ENCODE measurements around the gene CTU2.

CTU2 gene

DNA sequence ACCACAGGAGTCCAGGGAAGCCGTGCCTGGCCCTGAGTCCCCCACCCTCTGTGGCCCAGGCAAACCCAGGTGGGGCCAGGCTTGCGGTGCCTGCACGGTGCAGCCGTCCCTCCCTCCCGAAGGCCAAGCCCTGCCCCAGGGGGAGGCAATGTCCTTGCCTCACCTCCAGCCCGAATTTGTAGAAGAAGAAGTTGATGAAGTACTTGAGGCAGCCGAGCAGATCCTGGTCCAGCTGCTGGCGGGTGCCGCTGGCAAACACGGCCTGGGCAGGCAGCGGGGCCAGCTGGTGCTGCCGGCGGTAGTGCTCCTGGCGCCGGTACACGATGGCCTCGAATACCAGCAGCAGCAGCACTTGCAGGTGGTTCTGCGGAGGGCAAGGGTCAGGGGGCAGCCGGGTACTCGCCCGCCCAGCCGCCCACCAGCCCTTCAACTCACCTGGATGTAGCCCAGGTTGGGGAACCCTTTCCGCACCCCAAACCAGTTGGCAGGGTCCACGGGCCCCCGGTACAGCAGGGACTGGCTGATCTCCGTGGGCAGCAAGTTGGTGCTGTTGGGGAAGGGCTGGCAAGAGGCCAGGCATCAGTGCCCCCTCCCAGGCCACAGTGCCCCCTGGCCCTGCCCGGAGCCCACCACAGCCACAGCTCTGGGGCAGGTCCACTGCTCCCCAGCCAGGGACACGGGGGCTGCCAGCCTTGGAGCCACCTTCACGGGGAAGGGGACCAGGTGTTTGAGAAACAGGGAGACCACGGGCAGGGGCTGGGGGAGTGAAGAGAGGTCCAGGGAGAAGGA lies 26.1 kb downstream of the CTU2 start:
- DNase-seq, result no peak

DNA sequence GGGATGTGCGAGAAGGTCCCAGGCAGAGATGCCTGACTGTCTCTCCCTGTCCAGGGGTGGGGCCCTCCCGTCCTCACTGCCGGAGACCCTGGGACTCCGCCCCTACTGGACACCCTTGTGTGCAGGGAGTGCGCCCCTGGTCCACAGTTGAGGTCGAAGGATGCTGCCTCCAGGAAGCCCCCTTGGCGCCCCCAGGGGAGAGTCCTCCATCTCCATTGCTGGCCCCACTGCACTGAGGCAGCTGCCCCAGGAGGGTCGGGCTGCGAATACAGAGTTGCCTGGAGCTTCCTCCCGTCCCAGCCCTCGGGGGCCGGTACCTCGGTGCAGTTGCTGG lies 26.6 kb downstream of the CTU2 start:
- DNase-seq, result no peak

DNA sequence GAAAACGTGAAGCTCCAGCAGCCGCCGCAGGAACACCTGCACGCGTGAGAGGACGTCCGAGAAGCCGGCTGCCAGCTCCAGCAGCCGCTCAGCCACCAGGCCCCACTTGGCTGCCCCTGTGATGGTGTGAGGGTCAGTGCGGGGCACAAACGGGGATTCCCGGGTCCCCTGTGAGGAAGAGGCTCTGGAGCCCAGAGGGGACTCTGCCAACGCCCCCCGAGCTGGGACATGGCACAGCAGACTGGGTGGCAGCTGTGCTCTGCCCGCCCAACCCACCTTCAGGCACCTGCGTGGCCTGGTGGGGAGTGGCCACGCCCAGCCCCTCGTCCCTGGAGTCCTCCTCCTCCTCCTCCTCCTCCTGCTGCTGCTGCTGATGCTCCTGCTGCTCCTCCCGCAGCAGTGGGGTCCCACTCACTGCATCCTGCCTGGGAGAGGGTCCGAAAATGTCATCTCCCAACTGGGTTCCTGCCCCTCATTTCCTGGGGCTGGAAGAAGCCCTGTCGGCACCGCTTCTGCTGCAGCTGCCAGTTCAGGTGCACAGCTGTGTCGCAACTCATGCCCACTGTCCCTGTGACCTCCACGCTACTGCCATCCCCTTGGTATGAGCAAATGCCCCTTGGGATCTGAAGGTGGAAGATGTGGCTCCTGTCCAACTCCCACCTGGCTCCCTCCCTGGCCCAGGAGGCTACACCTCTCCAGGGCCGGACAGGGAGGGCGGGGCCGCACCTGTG lies 27.5 kb downstream of the CTU2 start:
- no peak for DNase-seq

DNA sequence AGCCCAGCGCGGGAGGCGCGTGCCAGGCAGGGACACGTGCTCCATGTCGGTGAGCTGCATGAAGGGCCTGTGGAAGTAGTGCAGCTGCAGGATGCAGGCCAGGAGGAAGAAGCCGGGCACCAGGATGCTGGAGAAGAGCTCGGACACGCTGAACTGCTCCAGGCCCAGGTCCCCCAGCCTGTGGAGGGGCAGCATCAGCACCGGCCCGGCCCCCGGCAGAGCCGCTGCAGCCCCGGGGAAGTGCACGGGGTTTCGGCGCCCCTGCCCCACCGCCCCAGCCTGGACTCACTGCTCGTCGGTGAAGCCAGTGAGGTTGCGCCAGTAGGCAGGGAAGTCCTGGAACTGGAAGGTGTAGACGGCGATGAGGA lies 28.0 kb downstream of the CTU2 start:
- DNase-seq, result no peak

DNA sequence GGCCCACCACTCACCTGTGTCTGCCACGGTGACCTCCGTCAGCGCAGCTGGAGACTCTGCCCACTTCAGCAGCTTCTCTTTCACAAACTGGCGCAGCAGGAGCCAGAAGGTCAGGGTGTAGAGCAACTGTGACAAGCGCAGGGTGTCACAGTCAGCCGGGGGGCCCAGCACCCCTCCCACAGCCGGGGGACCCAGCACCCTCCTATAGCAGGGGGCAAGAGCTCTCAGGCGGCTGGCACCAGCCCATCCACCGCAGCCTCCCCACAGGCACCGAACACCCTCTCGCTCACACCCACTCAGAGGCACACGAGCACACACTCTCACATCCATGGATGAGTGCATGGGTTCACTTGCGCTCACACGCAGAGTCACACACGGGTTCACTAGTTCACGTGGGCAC lies 28.8 kb downstream of the CTU2 start:
- no peak for DNase-seq

DNA sequence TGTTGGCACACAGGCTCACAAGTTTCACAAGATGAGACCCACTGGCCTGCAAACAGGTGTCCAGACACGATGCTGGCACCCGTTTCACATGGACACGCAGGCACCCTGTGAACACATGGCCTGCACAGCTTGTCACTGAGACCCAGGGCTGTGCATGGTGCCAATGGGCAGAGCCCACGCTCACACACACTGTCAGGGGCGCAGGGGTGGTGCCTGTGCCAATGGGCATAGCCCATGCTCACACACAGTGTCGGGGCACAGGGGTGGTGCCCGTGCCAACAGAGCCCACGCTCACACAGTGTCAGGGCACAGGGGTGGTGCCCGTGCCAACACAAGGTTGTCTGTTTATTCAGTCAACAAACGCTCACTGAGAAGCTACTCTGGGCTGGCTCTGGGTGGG lies 29.3 kb downstream of the CTU2 start:
- DNase-seq, result no peak

DNA sequence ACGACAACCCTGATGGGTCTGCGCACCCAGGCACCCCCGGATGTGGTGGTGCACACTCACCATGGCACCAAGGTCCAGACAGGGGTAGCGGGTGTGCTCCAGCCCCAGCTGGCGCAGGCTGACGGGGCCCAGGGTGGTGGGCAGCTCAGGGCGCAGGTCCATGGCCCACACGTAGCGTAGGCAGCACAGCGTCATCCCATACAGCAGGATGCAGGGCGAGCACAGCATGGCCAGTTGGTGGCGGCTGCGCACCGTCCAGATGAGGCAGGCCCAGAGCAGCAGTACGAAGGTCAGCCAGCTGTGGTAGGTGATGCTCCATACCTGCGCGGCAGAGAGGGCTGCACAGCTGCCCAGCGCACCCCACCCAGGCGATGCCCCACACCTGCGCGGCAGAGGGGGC lies 29.8 kb downstream of the CTU2 start:
- no peak for DNase-seq

DNA sequence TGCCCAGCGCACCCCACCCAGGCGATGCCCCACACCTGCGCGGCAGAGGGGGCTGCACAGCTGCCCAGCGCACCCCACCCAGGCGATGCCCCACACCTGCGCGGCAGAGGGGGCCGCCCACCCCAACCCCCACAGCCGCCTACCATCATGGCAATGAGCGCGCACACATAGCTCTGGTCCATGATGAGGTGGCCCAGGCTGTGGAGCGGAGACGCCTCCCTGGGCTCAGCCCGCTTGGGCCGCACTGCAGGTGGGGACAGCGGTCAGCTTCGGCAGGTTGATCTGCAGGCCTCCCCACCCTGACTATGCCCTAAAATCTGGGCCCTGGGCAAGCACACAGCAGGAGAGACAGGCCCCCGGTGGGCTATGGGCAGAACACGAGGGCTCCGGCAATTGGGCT lies 30.2 kb downstream of the CTU2 start:
- no peak for DNase-seq

DNA sequence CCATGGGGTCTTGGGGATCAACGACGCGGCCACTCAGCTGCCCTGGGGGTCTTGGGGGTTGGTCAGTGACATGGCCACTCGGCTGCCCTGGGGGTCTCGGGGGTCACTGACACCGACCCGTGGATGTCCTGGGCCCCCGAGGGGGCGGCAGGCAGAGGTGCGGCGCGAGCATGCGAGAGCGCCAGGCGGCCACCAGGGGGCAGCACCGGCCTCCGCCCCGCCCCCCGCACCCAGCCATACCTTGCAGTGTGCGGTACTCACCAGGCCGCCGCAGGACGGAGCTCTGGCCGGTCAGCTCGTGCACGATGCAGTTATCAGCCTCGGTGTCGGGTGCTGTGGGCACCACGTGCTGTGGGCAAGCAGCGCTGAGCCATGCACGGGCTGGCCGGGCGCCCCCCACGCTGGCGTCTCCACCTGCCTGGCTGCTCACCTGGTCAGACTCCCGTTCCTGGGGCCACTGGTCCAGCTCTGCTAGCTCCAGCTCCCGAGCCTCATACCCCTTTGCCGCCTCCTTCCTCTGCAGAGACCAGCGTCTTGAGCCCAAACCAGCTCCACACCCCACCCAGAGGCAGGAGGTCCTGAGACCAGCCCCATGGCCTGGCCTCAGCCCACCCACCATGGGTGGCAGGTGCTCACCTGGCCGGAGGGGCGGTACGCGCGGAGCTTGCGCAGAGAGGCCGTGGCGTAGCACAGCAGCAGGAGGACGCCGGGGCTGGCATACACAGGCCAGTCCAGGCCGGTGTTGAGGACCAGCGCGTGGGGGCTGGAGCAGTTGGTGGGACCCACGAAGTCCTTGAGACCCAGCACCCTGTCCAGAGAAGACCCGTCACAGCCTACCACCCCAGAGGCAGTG lies 31.2 kb downstream of the CTU2 start:
- DNase-seq, result peak; percentile 53

DNA sequence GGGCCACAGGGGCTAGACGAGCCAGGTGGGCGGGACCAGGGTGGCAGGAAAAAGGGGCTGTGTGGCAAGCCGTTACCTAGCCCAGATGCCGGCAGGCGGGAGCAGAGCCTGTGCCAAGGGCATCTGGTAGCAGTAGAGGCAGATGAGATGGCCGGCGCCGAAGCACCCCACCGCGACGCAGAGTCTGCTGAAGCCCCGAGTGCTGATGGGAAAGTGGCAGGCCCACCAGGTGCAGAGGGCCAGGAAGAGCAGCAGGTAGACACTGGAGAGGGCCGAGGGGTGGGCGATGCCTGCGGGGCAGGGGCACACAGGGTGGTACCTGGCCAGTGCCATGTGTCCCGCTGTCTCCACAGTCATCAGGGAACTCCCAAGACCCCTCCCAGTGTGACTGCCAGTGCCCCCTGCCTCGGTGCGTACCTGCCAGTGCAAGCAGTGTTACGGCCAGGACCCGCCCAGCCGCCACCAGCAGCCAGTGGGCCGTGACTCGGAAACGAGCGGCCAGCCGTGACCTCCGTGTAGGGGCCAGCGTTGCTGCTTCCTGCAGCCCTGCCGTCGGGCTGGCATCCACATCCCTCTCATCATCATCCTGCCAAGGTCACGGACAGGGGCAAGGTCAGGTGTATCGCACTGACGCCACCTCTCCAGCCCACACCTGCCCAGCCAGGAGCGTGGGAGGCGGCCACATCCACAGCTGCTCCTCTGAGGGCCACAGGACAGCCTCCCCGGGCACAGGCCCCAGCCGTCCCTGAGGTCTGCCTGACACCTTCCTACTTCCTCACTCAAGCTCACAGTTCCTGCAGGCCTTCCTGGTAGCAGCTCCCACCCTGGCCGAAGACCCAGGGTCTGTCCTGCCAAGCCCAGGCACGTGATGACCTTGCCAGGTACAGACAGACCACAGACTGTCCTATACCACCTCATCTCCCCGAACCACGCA lies 32.1 kb downstream of the CTU2 start:
- no peak for DNase-seq

DNA sequence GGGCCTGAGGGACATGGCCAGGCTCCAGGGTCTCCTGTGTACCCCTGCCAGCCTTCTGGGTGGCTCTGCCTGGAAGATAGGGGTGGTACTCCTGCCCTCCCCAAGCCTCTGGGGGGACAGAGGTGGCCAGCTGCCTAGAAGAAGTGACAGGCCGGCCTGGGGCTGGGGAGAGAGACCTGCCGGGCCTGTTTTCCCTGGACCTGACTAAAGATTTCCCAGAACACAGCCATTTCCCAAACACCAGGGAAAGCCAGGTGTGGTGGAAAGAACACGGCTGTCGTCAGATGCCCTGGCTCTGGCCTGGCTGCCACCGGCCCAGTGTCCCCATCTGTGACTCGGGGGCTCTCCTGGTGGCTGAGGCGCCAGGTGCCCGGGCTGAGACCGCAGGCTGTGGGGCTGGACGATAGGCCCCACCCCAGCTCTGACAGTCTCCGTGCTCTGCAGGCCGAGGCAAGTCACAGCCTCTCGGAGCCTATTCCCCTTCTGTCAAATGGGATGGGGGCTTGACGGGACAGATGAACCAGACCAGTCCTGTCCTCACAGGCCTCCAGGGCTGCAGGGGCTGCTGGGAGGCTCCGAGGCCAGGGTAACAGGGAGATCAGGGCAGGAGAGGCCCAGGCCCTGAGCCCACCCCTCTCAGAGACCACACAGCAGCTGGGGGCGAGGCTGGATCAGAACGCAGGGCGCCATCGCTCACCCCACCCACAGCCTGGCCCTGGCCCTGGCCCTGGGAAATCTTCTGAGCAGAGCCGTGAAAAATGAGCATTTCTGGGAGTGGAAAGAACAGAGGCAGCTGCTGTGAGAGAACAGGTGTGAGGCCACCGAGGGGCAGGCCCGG lies 33.1 kb downstream of the CTU2 start:
- DNase-seq, result no peak

DNA sequence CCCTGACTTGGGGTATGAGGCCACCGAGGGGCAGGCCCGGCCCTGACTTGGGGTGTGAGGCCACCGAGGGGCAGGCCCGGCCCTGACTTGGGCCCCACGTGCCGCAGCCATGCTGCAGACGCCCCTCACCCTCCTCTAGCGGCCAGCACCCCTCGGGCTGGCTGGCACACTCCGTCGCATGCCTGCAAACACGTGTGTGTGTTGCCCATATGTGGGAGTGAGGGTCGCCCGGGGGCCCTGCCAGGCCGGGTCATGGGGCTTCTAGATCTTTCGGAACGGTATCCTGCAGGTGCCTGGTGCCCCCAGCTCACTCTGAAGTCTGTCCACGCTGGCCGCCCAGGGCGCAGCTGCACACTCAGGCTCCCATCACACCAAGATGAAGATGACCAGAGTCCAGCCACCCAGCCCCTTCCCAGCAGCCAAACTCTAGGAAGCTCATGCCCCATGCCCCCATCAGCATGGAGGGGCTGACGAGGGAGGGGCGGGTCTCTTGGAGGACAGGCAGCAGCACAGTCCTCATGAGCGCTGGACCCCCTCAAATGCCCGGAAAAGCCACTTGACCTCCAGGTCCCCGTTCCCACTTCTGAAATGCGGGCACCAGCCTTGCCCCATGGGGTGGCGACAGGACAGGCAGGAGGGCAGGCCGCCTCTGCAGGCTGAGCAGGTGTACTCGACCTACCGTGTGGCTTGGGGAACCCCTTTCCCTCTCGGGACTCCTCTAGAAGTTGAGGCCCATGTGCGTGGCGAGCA lies 33.8 kb downstream of the CTU2 start:
- no peak for DNase-seq

DNA sequence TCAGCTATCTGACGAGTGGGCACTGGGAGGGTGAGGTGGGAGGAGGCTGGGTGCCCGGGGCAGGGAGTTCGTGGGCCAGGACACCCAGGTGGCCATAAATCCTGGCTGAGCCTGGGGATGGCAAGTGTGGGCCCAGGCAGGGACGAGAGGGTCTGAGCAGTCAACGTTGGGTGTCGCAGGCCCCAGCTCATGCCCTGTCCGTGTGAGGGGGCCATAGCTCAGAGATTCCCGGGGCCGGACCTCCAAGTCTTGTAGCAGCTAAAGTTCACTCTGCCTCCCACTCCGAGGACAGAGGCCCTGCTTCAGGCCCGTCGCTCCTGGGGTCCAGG lies 34.4 kb downstream of the CTU2 start:
- no peak for DNase-seq

DNA sequence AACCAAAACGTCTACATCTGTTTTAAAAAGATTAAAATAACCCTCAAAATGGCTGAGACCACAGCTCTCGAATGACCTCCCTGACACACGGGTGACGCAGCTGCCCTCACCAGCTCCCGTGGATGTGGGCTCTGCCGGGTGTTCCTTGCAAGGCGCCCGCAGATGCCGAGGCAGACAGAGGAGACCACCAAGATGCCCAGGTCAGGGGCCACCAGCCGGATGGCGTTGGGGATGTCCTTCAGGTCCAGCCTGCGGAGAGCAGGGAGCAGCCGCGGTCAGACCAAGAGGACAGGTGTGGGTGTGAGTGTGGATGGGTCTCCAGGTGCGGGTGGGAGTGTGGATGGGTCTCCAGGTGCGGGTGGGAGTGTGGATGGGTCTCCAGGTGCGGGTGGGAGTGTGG lies 35.1 kb downstream of the CTU2 start:
- DNase-seq, result no peak

DNA sequence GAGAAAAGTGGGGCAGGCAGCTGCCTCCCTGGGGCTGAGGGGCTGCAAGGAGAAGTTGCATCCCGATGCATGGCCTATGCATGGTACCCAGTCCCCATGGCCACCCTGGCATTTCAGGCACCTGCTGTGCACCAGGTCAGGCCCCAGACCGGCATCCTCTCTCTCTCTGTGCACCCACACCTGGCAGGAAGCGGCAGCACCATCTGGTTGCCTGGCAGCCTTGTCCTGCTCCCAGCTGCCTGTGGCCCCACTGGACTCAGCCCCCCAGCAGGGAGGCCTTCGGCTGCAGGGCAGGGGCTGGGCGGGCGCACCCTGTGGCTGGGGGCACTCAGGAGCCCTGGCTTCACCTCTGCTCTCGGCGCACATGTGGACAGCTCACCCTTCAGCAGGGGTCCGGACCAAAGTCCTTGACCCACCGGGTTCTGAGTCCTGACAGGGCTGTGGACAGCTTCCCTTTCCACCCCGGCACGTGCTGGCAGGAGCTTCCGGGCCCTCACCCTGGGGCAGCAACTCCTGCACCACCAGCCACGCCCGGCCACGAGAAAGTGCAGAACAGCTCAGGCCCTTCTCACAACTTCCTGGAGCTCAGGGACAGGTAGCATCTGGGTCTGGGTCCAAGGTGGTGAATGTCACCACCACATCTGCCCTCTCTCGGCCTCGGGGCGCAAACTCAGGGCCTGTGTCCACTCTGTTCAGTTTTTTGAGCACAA lies 36.7 kb downstream of the CTU2 start:
- DNase-seq, result no peak

DNA sequence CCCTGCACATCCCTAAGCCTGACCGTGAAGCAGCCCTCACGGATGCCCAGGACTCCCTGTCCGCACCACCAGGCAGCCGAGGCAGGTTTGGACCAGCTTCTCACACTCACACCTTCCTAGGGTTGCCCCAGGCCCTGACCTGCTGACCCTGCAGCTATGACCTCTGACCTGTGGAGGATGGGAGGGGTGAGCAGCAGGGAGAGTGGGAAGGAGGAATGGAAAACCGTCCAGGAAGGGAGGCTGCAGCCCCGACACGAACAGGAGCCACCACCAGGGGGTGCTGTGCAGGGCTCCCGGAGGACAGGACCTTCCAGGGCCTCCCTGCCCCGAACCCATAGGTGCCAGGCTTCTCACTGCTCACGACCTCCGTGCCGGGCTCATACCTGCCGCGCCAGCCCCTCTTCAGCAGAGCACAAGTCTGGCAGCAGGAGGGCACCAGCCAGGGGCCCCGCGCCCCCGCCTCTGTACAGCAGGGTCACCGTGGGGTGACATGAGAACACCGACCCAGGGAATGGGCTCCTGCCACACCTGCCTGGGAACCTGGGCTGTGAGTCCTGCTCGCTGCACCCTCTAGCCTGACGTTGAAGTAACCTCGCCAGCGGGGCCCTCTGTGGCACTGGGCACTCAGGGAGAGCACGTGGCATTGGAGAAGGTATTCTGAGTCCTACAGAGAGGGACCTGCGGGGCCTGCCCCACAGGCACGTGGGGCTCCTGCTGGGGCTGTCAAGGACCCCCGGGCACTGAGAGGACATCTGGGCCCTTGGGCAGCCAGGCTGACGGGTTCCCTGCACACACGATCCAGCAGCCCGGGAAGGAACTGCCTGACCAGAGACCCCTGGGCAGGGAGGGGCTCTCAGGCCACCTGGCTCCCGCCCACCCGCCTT lies 37.6 kb downstream of the CTU2 start:
- peak; percentile 48 for DNase-seq

DNA sequence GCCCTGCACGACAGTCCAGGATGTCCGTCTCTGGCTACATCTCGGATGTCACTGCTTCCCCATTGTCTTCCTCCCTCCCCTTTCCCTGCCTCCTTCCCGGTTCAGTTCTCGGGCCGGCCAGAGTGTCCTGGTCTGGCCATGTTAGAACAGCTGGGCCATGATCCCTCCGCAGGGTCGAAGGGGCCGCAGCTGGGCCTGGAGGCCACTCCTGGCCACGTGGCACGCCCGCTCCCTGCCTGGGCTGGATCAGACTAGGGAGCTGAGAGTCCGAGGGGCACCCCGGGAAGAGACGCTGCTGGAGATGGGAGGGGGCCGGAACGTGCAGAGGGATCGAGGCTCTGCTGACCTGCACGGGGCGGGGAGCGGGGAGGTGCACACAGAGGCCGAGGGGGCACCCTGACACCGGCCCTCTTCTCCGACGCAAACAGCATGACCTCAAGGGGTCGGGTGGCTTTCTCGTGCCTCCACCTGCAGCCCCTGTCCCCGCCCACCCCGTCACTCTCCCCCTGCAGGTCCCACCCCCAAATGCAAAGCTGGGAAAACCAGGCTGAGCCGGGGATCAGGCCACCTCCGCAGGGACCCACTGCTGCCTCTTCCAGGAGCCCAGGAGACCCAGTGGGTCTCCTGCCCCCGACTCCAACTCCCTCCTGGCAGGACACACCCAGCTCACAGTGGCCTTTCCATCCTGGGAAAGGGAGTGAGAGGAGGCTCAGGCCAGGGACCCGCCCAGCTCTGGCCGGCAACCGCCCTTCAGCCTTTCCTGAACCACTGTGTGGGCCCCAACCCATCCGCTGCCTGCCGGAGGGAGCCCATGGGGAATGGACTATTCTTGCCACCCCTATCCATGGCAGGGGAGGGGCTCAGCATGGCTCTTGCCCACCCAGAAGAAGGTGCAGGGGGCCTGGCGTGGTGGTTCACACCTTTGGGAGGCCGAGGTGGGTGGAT lies 38.5 kb downstream of the CTU2 start:
- DNase-seq, result no peak

DNA sequence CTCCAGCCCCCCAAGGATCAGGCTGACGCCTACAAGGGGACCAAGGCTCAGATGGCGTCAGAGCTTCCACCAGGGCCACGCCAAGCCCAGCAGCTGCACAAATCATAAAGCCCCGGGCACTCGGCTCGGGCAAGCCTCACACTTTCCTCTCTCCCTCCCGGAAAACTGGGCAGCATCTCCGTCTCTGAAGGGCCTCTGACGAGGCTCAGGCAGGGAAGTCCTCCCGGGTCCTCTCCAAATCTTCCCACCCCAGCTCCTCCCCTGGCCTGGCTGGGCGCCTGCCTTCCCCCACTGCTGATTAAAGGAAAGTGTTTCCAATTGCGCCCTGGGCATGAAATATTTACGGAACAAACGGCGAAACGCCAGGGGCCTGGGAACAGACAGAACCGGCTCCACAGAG lies 40.2 kb downstream of the CTU2 start:
- no peak for DNase-seq
